Measurements from ENCODE around the gene PI4KA.

Gene PI4KA

DNA sequence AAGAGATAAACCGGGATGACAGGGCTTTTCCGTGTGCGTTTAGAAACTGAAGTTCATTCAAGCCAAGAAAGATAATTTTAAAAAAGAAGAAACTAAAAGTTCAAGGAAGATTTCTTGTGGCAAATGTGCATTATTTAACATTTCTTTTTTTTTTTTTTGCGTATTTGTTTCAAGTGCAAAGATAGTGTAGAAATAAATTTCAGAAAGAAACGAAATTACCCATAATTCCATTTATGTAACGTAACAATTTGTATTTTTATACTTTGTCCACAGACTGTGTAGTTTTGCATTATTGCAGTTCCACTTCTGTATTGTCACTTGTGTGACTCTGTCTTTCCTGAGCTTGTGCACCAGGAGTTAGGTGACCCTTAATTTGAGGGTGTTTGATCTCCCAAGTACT, 24.2 kb upstream of the PI4KA start:
- Histone ChIP-seq H3K27ac (no peak overlapping the region), H3K4me3 (ENCODE audit: low read depth, low read length) (no peak overlapping the region), H3K36me3 (replicated peaks) (peaks cover 16% of the 10 kb centered on the region), H3K27me3 (replicated peaks) (no peaks in the 10 kb centered on the region)
- TF ChIP-seq, protein P1, sequence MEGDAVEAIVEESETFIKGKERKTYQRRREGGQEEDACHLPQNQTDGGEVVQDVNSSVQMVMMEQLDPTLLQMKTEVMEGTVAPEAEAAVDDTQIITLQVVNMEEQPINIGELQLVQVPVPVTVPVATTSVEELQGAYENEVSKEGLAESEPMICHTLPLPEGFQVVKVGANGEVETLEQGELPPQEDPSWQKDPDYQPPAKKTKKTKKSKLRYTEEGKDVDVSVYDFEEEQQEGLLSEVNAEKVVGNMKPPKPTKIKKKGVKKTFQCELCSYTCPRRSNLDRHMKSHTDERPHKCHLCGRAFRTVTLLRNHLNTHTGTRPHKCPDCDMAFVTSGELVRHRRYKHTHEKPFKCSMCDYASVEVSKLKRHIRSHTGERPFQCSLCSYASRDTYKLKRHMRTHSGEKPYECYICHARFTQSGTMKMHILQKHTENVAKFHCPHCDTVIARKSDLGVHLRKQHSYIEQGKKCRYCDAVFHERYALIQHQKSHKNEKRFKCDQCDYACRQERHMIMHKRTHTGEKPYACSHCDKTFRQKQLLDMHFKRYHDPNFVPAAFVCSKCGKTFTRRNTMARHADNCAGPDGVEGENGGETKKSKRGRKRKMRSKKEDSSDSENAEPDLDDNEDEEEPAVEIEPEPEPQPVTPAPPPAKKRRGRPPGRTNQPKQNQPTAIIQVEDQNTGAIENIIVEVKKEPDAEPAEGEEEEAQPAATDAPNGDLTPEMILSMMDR (IDR thresholded peaks at IDR 0.05; ENCODE audit: low read depth, low read length, missing control alignments): no peak
- DNase-seq: no peak
- in situ Hi-C loops (cut with HindIII; ENCODE audit: low pct_ligation_motif_present, low sequenced_read_pairs): no loop called here

DNA sequence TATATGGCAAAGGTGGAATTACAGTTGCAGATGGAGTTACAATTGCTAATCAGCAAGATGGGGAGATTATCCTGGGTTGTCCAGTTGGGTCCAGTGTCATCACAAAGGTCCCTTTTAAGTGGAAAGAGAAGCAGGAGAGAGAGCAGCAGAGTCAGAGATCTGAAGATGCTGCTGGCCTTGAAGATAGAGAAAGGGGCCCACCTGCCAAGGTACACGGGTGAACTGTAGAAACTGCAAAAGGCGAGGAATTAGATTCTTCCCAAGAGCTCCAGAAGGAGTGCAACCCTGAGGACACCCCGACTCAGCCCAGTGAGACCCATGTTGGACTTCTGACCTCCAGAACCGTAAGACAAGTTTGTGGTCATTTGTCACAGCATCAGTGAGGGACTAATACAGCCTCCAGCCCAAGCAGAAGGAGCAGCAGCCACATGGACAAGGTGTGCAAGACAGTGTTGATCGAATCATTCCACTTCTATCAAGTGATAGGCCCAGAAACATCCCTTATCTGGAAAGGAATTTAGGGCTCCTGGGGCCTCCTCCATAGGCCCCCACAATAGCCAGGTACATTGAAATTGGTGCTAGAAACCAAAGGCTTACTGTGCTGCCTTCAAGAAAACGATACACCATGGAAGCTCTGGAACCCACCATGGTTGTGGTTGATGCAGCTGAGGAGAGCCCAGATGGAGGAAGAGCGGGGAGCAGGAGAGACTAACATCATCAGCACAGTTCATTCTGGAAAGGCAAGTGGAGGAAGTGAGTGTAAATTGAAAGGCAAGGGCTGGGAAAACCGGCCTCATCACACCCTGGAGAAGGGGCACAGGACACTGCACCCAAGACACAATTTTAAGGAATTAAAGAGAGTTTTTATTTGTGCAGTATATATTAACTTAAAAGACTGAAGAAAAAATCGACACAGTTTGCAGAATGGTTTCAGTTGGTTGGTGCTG, 23.5 kb upstream of the PI4KA start:
- Histone ChIP-seq H3K36me3 (replicated peaks) (peaks cover 18% of the 10 kb centered on the region), H3K27me3 (replicated peaks) (no peaks in the 10 kb centered on the region), H3K27ac (no peak overlapping the region), H3K4me3 (ENCODE audit: low read depth, low read length) (no peak overlapping the region)
- TF ChIP-seq, protein P1 (IDR thresholded peaks at IDR 0.05; ENCODE audit: low read depth, low read length, missing control alignments): no peak
- no peak for DNase-seq
- in situ Hi-C loops (cut with HindIII; ENCODE audit: low pct_ligation_motif_present, low sequenced_read_pairs): no loop called here

DNA sequence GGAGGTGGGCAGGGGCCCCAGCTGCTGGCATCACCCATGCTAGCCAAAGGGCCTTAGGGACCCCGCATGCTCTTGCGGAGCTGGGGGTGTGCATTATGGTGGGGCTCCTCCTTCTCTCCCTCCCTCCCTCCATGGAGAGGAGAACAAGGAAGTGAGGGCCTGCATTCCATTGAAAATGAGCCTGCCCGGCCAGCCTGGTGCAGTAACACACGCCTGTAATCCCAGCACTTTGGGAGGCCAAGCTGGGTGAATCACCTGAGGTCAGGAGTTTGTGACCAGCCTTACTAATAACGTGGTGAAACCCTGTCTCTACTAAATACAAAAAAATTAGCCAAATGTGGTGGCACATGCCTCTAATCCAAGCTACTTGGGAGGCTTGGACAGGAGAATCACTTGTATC, 22.6 kb upstream of the PI4KA start:
- TF ChIP-seq, protein P1 (IDR thresholded peaks at IDR 0.05; ENCODE audit: low read depth, low read length, missing control alignments): no peak
- no peak overlapping the region for H3K4me3 ChIP-seq (ENCODE audit: low read depth, low read length)
- DNase-seq: no peak
- H3K36me3 ChIP-seq (replicated peaks): peaks cover 19% of the 10 kb centered on the region
- H3K27ac ChIP-seq: no peak overlapping the region
- in situ Hi-C loops (cut with HindIII; ENCODE audit: low pct_ligation_motif_present, low sequenced_read_pairs): no loop called here
- no peaks in the 10 kb centered on the region for H3K27me3 ChIP-seq (replicated peaks)

DNA sequence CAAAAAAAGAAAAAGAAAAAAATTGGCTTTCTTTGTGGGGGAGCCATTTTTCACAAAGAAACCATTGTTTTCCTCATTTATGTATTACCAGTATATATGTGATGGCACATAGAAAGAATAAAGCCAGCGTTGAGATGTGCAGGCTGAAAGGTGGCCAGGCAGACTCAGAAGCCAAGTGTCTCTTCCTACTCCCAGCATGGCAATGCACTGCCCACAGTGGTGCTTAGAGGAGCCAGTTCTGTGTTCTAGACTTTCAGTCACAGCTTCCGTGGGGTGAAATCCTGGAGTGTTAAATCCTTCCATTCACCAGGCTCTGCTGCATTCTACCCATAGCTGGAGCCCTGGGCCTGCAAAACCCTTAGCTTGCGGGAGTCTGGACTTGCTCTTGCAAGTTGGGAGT, 19.1 kb upstream of the PI4KA start:
- Histone ChIP-seq H3K36me3 (replicated peaks) (peaks cover 20% of the 10 kb centered on the region), H3K4me3 (ENCODE audit: low read depth, low read length) (no peak overlapping the region), H3K27ac (no peak overlapping the region), H3K27me3 (replicated peaks) (no peaks in the 10 kb centered on the region)
- TF ChIP-seq, protein P1 (IDR thresholded peaks at IDR 0.05; ENCODE audit: low read depth, low read length, missing control alignments): no peak
- in situ Hi-C loops (cut with HindIII; ENCODE audit: low pct_ligation_motif_present, low sequenced_read_pairs): no loop called here
- no peak for DNase-seq

DNA sequence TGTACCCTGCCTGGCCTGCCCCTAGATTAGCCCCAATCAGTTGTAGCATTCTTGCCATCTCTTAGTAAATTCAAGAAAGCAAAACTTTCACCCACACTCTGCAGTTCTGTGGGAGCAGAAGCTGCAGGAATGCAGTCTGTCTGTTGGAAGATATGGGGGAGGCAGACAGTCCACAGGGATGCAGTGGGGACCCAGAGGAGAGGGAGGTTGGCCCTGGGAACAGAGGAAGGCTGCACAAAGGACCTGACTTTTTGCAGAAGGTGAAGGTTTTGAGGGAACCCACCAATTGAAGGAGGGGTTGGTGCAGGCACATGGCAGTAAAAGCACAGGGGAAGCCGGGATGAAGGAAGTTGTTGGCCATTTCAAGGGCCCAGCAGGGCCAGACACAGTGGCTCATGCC, 16.7 kb upstream of the PI4KA start:
- no peak overlapping the region for H3K4me3 ChIP-seq (ENCODE audit: low read depth, low read length)
- in situ Hi-C loops (cut with HindIII; ENCODE audit: low pct_ligation_motif_present, low sequenced_read_pairs): no loop called here
- H3K36me3 ChIP-seq (replicated peaks): peaks cover 17% of the 10 kb centered on the region
- no peak overlapping the region for H3K27ac ChIP-seq
- no peak for DNase-seq
- no peaks in the 10 kb centered on the region for H3K27me3 ChIP-seq (replicated peaks)
- TF ChIP-seq, protein P1 (IDR thresholded peaks at IDR 0.05; ENCODE audit: low read depth, low read length, missing control alignments): no peak
